Thyroid gland (tissue), 4 donors: ENCODE data around the gene LAMB3.

Source experiments
- POLR2A ChIP-seq, 2 donors: fragments of 450-650 bp; IDR thresholded peaks; one replicate each; pipeline ENCODE4 v1.6.1; 2017; ENCODE audit warnings: antibody characterized with exemption in 2 of 2, mild to moderate bottlenecking in 2 of 2, moderate library complexity in 1 of 2
- TF ChIP-seq, protein P1 (sequence below), 6 experiments: fragments of 200-600 bp in 3 of 6; fragments of 450-650 bp in 3 of 6; sonication (generic) in 3 of 6; IDR thresholded peaks; one replicate each; pipeline ENCODE4 v1.5.1; 2016 to 2019; ENCODE audit warnings: antibody characterized with exemption in 6 of 6, mild to moderate bottlenecking in 2 of 6, inconsistent platforms in 1 of 6, moderate library complexity in 1 of 6

- TF ChIP-seq, protein P1, sequence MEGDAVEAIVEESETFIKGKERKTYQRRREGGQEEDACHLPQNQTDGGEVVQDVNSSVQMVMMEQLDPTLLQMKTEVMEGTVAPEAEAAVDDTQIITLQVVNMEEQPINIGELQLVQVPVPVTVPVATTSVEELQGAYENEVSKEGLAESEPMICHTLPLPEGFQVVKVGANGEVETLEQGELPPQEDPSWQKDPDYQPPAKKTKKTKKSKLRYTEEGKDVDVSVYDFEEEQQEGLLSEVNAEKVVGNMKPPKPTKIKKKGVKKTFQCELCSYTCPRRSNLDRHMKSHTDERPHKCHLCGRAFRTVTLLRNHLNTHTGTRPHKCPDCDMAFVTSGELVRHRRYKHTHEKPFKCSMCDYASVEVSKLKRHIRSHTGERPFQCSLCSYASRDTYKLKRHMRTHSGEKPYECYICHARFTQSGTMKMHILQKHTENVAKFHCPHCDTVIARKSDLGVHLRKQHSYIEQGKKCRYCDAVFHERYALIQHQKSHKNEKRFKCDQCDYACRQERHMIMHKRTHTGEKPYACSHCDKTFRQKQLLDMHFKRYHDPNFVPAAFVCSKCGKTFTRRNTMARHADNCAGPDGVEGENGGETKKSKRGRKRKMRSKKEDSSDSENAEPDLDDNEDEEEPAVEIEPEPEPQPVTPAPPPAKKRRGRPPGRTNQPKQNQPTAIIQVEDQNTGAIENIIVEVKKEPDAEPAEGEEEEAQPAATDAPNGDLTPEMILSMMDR (IDR thresholded peaks at IDR 0.05): no peak
- TF ChIP-seq POLR2A (IDR thresholded peaks at IDR 0.05): no peak
These were observed 32.3 kb downstream of the LAMB3 start for GRCh38 chr1:209619696-209620486.
